ENCODE data around the gene CBLN3. TPM values are rescaled to one million over a fixed set of nuclear protein-coding genes. Genes with fewer than 3 reads are reported as not detected.
"Not testable (repeated sequence)": the region's sequence is repeated elsewhere in the genome, so short reads cannot be mapped to it uniquely, and the experiment has no call there.

CBLN3 gene
- total RNA-seq, 3 donors from 2014 or later (not counting 1 experiment from before 2014, with no cell fraction given) = 0.75 to 1.5 (median 1.1) TPM

GRCh38 chr14:24389226-24389848 is 40.1 kb downstream of the CBLN3 start:
- H3K27ac Mint-ChIP-seq = no peak overlapping the region
- peaks cover 30 to 40% of the 10 kb centered on the region in 2 donors for H3K27me3 Mint-ChIP-seq (ENCODE audit: low read depth in 2 of 2)
- intact Hi-C loops (cut with micrococcal nuclease) = no loop called here
- no peaks in the 10 kb centered on the region for H3K36me3 Mint-ChIP-seq
- no peak overlapping the region for H3K4me3 Mint-ChIP-seq
- no peak for DNase-seq
- Histone ChIP-seq H3K27me3 (ENCODE audit: control insufficient read depth, insufficient read depth, low read length) (no peaks in the 10 kb centered on the region), H3K9me3 (ENCODE audit: control insufficient read depth, insufficient read depth, low read length) (no peaks in the 10 kb centered on the region), H3K4me3 (ENCODE audit: low read length) (no peak overlapping the region), H3K36me3 (ENCODE audit: control insufficient read depth, insufficient read depth, low read length) (no peaks in the 10 kb centered on the region), H3K4me1 (ENCODE audit: control insufficient read depth, insufficient read depth, low read length) (no peaks in the 10 kb centered on the region), H3K27ac (ENCODE audit: low read length) (no peak overlapping the region)
- TF ChIP-seq CTCF (IDR thresholded peaks at IDR 0.05) = no peak
- no peaks in the 10 kb centered on the region for H3K4me1 Mint-ChIP-seq
- no peak for ATAC-seq
- H3K9me3 Mint-ChIP-seq = no peaks in the 10 kb centered on the region
- 80% methylated on average over 11 of the region's 11 CpGs for WGBS (ENCODE audit: insufficient coverage)

GRCh38 chr14:24388474-24389179 is 40.8 kb downstream of the CBLN3 start:
- intact Hi-C loops (cut with micrococcal nuclease) = no loop called here
- no peak for ATAC-seq
- peaks cover 35 to 40% of the 10 kb centered on the region in 2 donors for H3K27me3 Mint-ChIP-seq (ENCODE audit: low read depth in 2 of 2)

DNA sequence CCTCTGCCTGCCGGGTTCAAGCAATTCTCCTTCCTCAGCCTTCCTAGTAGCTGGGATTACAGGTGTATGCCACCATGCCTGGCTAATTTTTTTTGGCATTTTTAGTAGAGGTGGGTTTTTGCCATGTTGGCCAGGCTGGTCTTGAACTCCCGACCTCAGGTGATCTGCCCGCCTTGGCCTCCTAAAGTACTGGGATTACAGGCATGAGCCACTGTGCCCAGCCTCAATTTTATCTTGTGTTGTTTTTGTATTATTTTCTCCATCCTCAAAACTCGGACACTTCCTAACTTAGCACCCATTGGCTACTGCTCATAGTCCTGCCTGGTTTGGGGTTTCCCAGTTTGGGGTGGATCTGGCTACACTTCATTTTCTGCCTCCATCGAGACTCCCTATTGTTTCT is 41.9 kb downstream of the CBLN3 start:
- H3K4me1 Mint-ChIP-seq; H3K4me1 ChIP-seq (ENCODE audit: control insufficient read depth, insufficient read depth, low read length); H3K27ac Mint-ChIP-seq; H3K36me3 Mint-ChIP-seq; H3K27me3 ChIP-seq (ENCODE audit: control insufficient read depth, insufficient read depth, low read length); H3K27ac ChIP-seq (ENCODE audit: low read length); ATAC-seq; H3K9me3 Mint-ChIP-seq; H3K9me3 ChIP-seq (ENCODE audit: control insufficient read depth, insufficient read depth, low read length); H3K4me3 Mint-ChIP-seq; DNase-seq; intact Hi-C loops (cut with micrococcal nuclease); H3K4me3 ChIP-seq (ENCODE audit: low read length); H3K36me3 ChIP-seq (ENCODE audit: control insufficient read depth, insufficient read depth, low read length): not testable (repeated sequence)
- 89% methylated on average over 5 of the region's 5 CpGs for WGBS (ENCODE audit: insufficient coverage)
- H3K27me3 Mint-ChIP-seq (ENCODE audit: low read depth in 2 of 2) = peaks cover 35 to 38% of the 10 kb centered on the region in 2 donors

More at GRCh38 chr14:24388474-24389179, 40.8 kb downstream of the CBLN3 start:
- H3K9me3 Mint-ChIP-seq = no peaks in the 10 kb centered on the region
- H3K4me3 Mint-ChIP-seq = no peak overlapping the region
- Histone ChIP-seq H3K36me3 (ENCODE audit: control insufficient read depth, insufficient read depth, low read length) (no peaks in the 10 kb centered on the region), H3K27ac (ENCODE audit: low read length) (no peak overlapping the region), H3K4me3 (ENCODE audit: low read length) (no peak overlapping the region), H3K4me1 (ENCODE audit: control insufficient read depth, insufficient read depth, low read length) (no peaks in the 10 kb centered on the region), H3K27me3 (ENCODE audit: control insufficient read depth, insufficient read depth, low read length) (no peaks in the 10 kb centered on the region), H3K9me3 (ENCODE audit: control insufficient read depth, insufficient read depth, low read length) (no peaks in the 10 kb centered on the region)
- WGBS (ENCODE audit: insufficient coverage) = 73% methylated on average over 2 of the region's 2 CpGs
- TF ChIP-seq CTCF (IDR thresholded peaks at IDR 0.05) = no peak
- DNase-seq = no peak
- no peaks in the 10 kb centered on the region for H3K36me3 Mint-ChIP-seq
- no peaks in the 10 kb centered on the region for H3K4me1 Mint-ChIP-seq
- H3K27ac Mint-ChIP-seq = no peak overlapping the region

DNA sequence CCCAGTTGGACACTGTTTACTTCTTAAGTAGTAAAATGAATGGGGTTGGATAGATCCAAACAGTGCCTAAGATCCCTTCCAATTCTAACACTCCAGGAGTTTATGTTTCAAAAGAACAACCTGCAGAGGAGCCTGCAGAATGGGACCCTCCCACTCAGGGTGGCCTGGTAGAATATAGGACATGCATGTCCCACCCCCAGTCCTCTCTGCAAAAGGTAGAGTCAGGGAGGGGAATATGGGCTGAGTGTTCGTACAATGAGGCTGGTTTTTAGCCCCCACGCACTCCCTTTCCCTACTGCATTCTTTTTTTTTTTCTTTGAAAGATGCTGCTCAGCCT is 42.5 kb downstream of the CBLN3 start:
- H3K27ac ChIP-seq (ENCODE audit: low read length) = no peak overlapping the region
- no peak for ATAC-seq
- H3K4me3 ChIP-seq (ENCODE audit: low read length) = no peak overlapping the region
- no peaks in the 10 kb centered on the region for H3K36me3 Mint-ChIP-seq
- no peaks in the 10 kb centered on the region for H3K36me3 ChIP-seq (ENCODE audit: control insufficient read depth, insufficient read depth, low read length)
- peaks cover 31 to 33% of the 10 kb centered on the region in 2 donors for H3K27me3 Mint-ChIP-seq (ENCODE audit: low read depth in 2 of 2)
- H3K27ac Mint-ChIP-seq = no peak overlapping the region
- no peak for DNase-seq
- 100% methylated on average over 1 of the region's 2 CpGs for WGBS (ENCODE audit: insufficient coverage)
- no peaks in the 10 kb centered on the region for H3K4me1 Mint-ChIP-seq
- intact Hi-C loops (cut with micrococcal nuclease) = no loop called here
- no peaks in the 10 kb centered on the region for H3K9me3 Mint-ChIP-seq
- H3K9me3 ChIP-seq (ENCODE audit: control insufficient read depth, insufficient read depth, low read length) = no peaks in the 10 kb centered on the region
- no peaks in the 10 kb centered on the region for H3K27me3 ChIP-seq (ENCODE audit: control insufficient read depth, insufficient read depth, low read length)
- H3K4me1 ChIP-seq (ENCODE audit: control insufficient read depth, insufficient read depth, low read length) = no peaks in the 10 kb centered on the region
- H3K4me3 Mint-ChIP-seq = no peak overlapping the region
- no peak for TF ChIP-seq CTCF (IDR thresholded peaks at IDR 0.05)
